ENCODE measurements around the gene RFX2.
A peak's percentile ranks its signal among the peaks of the same experiment; 100 is the strongest.

GRCh38 chr19:5977785-5978605, 132.3 kb downstream of the RFX2 start, which contains the start of gene RANBP3:
- peak; percentile 62 for TF ChIP-seq POLR2AphosphoS5 (IDR thresholded peaks at IDR 0.05; ENCODE audit: low read depth, low read length)
- TF ChIP-seq POLR2A (IDR thresholded peaks at IDR 0.05; ENCODE audit: low read depth, low read length), result peak; percentile 86; the same call in 1 of the 2 replicates
